Kidney (tissue), 19 donors: ENCODE results near the gene EIF3CL. TPM values are rescaled to one million over a fixed set of nuclear protein-coding genes. Genes with fewer than 3 reads are reported as not detected.
"Not testable (repeated sequence)": the region's sequence is repeated elsewhere in the genome, so short reads cannot be mapped to it uniquely, and the experiment has no call there.

ENCODE experiments used
- DNase-seq, 5 donors: peaks; one replicate each; pipeline ENCODE4 v3.0.0-alpha.2; 2013 to 2020
- FAIRE-seq: peaks from 2 replicates; lab custom pipeline; 2012; peaks lifted over from hg19 to GRCh38; lab: Jason Lieb, UNC
- H3K27ac ChIP-seq, 2 donors: one replicate each; pipeline ENCODE4 v1.7.0; 2013; ENCODE audit warnings: low read depth in 2 of 2, low read length in 2 of 2, inconsistent platforms in 1 of 2
- H3K27me3 ChIP-seq: one replicate; pipeline ENCODE4 v1.7.1; 2013; ENCODE audit warnings: low read length, inconsistent platforms; ENCODE audit not compliant: control insufficient read depth, insufficient read depth
- H3K36me3 ChIP-seq, 3 donors: one replicate each; pipeline versions ENCODE4 v1.7.0 to v1.7.1; 2013; ENCODE audit warnings: low read length in 3 of 3, control low read depth in 1 of 3, inconsistent platforms in 1 of 3; ENCODE audit not compliant: insufficient read depth in 3 of 3, control insufficient read depth in 2 of 3
- H3K4me1 ChIP-seq, 3 donors: one replicate each; pipeline versions ENCODE4 v1.7.0 to v1.7.1; 2013; ENCODE audit warnings: low read length in 3 of 3, inconsistent platforms in 1 of 3, low read depth in 1 of 3; ENCODE audit not compliant: control insufficient read depth in 2 of 3, insufficient read depth in 2 of 3
- H3K4me3 ChIP-seq, 3 donors: one replicate each; pipeline versions ENCODE4 v1.7.0 to v1.8.1; 2013; ENCODE audit warnings: low read length in 3 of 3, control low read depth in 1 of 3, inconsistent platforms in 1 of 3
- H3K9ac ChIP-seq, 3 donors: one replicate each; pipeline versions ENCODE4 v1.7.0 to v1.7.1; 2013; ENCODE audit warnings: low read length in 3 of 3, control low read depth in 1 of 3, inconsistent platforms in 1 of 3
- H3K9me3 ChIP-seq, 3 donors: one replicate each; pipeline versions ENCODE4 v1.7.0 to v1.7.1; 2013; ENCODE audit warnings: low read length in 3 of 3, control low read depth in 1 of 3, inconsistent platforms in 1 of 3; ENCODE audit not compliant: control insufficient read depth in 2 of 3, insufficient read depth in 1 of 3
- intact Hi-C: fragments of 100-400 bp; cut with DNase I; formaldehyde crosslinking; loops from one replicate; pipeline ENCODE4 v1.11.1; 2022
- long read RNA-seq, 10 donors: library from polyadenylated mRNA in 1 of 10; unstranded in 1 of 10; transcript quantifications; one replicate each; pipeline ENCODE4 v2.0.0 and lab custom pipeline, GENCODE V29; 2021 to 2026
- polyA plus RNA-seq: library from polyadenylated mRNA; stranded (reverse); fragments of 350-450 nt; fragmentation: Illumina TruSeq; extraction: RNeasy Lipid Tissue Mini Kit (QIAGEN cat#74804); gene quantifications from one replicate; pipeline ENCODE4 v1.2.3, GENCODE V29; 2014; ENCODE audit warnings: low read depth, low replicate concordance; ENCODE audit not compliant: insufficient read depth
- total RNA-seq: library from RNA; stranded (reverse); fragmentation: NEBNext Ultra II Directional; extraction: Animal tissue kit (Norgen Biotek cat#: 25700); gene quantifications from one replicate; pipeline ENCODE4 v1.2.1, GENCODE V29; 2021
- donor health status: control.
- donor health status: control.
- donor health status: DM: yes; HTN: yes; CAD: no.
- donor health status: Normal renal cell carcinoma (clear cell type).

Gene EIF3CL, protein sequence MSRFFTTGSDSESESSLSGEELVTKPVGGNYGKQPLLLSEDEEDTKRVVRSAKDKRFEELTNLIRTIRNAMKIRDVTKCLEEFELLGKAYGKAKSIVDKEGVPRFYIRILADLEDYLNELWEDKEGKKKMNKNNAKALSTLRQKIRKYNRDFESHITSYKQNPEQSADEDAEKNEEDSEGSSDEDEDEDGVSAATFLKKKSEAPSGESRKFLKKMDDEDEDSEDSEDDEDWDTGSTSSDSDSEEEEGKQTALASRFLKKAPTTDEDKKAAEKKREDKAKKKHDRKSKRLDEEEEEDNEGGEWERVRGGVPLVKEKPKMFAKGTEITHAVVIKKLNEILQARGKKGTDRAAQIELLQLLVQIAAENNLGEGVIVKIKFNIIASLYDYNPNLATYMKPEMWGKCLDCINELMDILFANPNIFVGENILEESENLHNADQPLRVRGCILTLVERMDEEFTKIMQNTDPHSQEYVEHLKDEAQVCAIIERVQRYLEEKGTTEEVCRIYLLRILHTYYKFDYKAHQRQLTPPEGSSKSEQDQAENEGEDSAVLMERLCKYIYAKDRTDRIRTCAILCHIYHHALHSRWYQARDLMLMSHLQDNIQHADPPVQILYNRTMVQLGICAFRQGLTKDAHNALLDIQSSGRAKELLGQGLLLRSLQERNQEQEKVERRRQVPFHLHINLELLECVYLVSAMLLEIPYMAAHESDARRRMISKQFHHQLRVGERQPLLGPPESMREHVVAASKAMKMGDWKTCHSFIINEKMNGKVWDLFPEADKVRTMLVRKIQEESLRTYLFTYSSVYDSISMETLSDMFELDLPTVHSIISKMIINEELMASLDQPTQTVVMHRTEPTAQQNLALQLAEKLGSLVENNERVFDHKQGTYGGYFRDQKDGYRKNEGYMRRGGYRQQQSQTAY
- total RNA-seq (26.7 TPM), polyA plus RNA-seq (61.0 TPM)
- long read RNA-seq, donor 1, partial matches to known transcripts: 217 of 242 reads
- long read RNA-seq, donor 1, other reads (novel, unspliced or antisense): 22 of 242 reads
- long read RNA-seq, donor 2, transcript EIF3CL-201 (21 exons, 3,085 nt): major isoform, 8 of 27 reads
- long read RNA-seq, donor 2, partial matches to known transcripts: 18 of 27 reads
- long read RNA-seq, donor 2, other reads (novel, unspliced or antisense): 0 of 27 reads
- long read RNA-seq, donor 3, transcript EIF3CL-201 (21 exons, 3,085 nt): major isoform, 10 of 477 reads
- long read RNA-seq, donor 3, partial matches to known transcripts: 357 of 477 reads
- long read RNA-seq, donor 3, other reads (novel, unspliced or antisense): 110 of 477 reads
- long read RNA-seq, donor 4, transcript EIF3CL-201 (21 exons, 3,085 nt): major isoform, 7 of 377 reads
- long read RNA-seq, donor 4, partial matches to known transcripts: 280 of 377 reads
- long read RNA-seq, donor 4, other reads (novel, unspliced or antisense): 90 of 377 reads
- long read RNA-seq, donor 5: 0 reads
- long read RNA-seq, donor 6, partial matches to known transcripts: 162 of 205 reads
- long read RNA-seq, donor 6, other reads (novel, unspliced or antisense): 39 of 205 reads
- long read RNA-seq, donor 7, partial matches to known transcripts: 63 of 67 reads
- long read RNA-seq, donor 7, other reads (novel, unspliced or antisense): 1 of 67 reads
- long read RNA-seq, donor 8, partial matches to known transcripts: 245 of 247 reads
- long read RNA-seq, donor 8, other reads (novel, unspliced or antisense): 0 of 247 reads
- long read RNA-seq, donor 9, partial matches to known transcripts: 143 of 194 reads
- long read RNA-seq, donor 9, other reads (novel, unspliced or antisense): 48 of 194 reads
- long read RNA-seq, donor 10, transcript EIF3CL-201 (21 exons, 3,085 nt): major isoform, 7 of 535 reads
- long read RNA-seq, donor 10, partial matches to known transcripts: 527 of 535 reads
- long read RNA-seq, donor 10, other reads (novel, unspliced or antisense): 0 of 535 reads

DNA sequence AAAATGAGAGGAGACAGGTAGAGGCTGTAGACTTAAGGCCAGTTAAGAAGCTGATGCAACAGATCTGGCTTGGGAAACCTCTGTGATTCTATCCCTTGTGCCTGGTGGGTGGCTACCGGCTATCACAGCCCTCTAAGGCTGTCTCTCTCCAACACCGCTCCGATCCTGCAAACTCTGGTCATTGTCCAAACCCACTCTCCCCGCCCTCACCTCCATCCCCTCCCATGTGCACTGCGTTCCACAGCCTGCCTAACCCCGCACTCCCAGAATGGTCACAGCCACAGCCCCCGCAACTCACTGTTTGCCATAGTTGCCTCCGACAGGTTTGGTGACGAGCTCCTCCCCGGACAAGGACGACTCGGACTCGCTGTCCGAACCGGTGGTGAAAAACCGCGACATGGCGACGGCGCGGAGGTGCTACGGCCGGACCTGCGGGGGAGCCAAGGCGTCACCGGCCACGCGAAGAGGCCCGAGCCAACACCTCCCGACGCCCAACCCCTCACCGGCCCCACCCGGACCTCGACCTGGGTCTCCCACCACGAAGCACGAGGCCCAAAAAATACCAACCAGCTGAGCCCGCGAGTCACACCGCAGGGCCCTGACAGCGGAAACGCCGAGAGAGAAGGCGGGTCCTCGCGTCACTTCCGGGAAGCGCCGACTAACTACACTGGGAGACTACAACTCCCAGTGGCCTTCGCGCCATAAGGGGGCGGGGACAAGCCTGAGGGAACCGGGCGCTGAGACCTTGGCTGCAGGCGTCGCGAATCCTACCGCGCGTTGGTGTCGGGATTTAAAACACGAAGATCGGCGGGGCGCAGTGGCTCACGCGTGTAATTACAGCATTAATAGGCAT, at the start of gene EIF3CL:
EIF3CL (minus strand) TSS at position 622 of the 853 bp plus-strand sequence; CDS start at position 399, 223 bp downstream.
- H3K36me3 ChIP-seq, H3K9me3 ChIP-seq, H3K4me1 ChIP-seq, H3K27me3 ChIP-seq, H3K9ac ChIP-seq, DNase-seq, H3K27ac ChIP-seq, intact Hi-C loops: not testable (repeated sequence)
- peak; percentile 54 for FAIRE-seq
- H3K4me3 ChIP-seq: peak within 1 kb of the TSS; percentile 41 to 58 (median 46)

DNA sequence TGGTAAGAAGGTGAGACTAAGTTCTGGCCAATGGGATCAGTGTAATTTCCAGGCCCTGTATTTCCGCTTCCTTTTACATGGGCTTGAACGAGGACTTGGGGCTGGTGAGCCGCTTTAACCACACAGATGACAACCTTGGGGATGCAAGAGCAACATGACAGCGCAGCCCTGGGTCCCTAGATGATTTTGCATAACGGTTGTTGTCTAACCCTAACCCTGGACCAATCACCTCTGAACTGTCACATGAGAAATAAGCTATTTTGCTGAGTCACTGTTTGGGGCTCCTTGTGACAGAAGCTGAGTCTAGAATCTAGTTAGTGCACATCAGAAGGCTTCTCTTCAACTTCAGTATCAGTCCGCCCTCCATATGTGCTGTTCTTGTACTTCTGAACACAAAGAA, 43.4 kb upstream of the EIF3CL start:
- DNase-seq, intact Hi-C loops, H3K27ac ChIP-seq, FAIRE-seq, H3K4me3 ChIP-seq, H3K27me3 ChIP-seq, H3K4me1 ChIP-seq, H3K9ac ChIP-seq, H3K9me3 ChIP-seq, H3K36me3 ChIP-seq: not testable (repeated sequence)

DNA sequence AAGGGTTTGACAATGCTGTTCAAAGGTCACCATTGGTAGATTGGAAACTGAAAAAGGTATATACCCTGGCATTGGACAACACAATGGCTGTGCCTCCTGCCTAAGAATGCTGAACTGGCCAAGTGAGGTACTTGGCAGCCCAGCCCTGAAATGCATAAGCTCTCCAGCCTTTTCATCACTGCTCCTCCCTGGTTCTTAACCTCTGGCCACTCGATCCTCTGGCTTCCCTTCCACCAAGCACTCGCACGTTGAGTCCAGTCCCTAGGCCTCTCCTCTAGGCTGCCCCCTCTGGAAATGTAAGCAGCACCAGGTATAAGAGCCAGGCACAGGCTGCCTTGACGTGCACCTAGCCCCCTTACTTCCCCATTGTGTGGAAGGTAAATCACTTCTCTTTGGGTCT, 42.7 kb upstream of the EIF3CL start:
- FAIRE-seq, DNase-seq, H3K27ac ChIP-seq, H3K27me3 ChIP-seq, H3K9me3 ChIP-seq, H3K36me3 ChIP-seq, intact Hi-C loops, H3K9ac ChIP-seq, H3K4me1 ChIP-seq, H3K4me3 ChIP-seq: not testable (repeated sequence)

DNA sequence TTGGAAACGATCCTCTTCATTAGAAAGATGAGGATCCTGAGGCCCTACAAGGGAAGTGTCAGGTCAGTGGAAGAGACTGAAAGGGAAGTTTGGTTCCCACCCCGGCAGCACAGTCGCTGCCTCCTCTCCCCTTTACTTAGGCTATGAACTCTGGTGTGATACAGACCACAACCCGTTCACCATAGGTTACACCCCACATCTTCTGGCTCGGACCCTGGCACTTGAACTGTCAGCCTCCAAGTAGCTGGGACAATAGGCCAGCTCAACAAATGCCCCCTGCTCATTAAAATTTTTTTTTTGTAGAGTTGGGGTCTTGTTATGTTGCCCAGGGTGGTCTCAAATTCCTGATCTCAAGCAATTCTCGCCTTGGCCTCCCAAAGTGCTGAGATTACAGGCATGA, 40.3 kb upstream of the EIF3CL start:
- H3K27ac ChIP-seq, H3K4me1 ChIP-seq, H3K9me3 ChIP-seq, H3K27me3 ChIP-seq, FAIRE-seq, intact Hi-C loops, H3K9ac ChIP-seq, H3K4me3 ChIP-seq, DNase-seq, H3K36me3 ChIP-seq: not testable (repeated sequence)

DNA sequence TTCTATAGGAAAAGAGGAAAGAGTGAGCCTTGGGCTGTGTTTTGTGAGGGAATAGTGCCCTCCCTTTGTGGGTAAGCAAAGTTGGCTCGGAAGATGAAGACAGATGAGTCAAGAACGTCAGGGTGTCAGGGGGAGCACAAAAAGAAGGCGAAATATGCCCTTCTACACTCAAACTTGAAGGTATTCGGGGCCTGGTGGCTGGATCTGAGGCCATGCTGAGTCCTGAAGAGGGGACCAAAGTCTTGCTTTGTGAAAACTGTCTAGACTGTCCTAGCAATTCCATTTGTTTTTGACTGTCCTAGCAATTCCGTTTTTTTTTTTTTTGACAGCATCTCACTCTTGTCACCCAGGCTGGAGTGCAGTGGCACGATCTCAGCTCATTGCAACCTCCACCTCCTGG, 35.3 kb upstream of the EIF3CL start:
- H3K4me3 ChIP-seq, H3K9me3 ChIP-seq, H3K4me1 ChIP-seq, FAIRE-seq, H3K27ac ChIP-seq, H3K27me3 ChIP-seq, H3K9ac ChIP-seq, H3K36me3 ChIP-seq, DNase-seq, intact Hi-C loops: not testable (repeated sequence)

DNA sequence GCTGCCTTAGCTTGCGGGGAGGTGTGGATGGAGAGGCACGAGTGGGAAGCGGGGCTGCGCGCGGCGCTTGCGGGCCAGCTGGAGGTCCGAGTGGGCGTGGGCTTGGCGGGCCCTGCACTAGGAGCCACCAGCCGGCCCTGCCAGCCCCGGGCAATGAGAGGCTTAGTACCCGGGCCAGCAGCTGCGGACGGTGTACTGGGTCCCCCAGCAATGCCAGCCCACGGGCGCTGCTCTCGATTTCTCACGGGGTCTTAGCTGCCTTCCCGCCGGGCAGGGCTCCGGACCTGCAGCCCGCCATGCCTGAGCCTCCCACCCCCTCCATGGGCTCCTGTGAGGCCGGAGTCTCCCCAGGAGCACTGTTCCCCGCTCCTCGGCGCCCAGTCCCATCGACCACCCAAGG, 31.7 kb upstream of the EIF3CL start:
- H3K36me3 ChIP-seq, H3K27me3 ChIP-seq, H3K27ac ChIP-seq, H3K4me1 ChIP-seq, intact Hi-C loops, H3K4me3 ChIP-seq, FAIRE-seq, H3K9ac ChIP-seq, H3K9me3 ChIP-seq: not testable (repeated sequence)
- peak in 1 of 5 donors; percentile 29 for DNase-seq
